Measurements from ENCODE around the gene TMCC1.
"Not testable (repeated sequence)": the region's sequence is repeated elsewhere in the genome, so short reads cannot be mapped to it uniquely, and the experiment has no call there.

TMCC1 gene

GRCh38 chr3:129648391-129648790 is 245.1 kb downstream of the TMCC1 start:
- no peak overlapping the region for H3K27ac ChIP-seq (replicated peaks)
- TF ChIP-seq GABPA (IDR thresholded peaks at IDR 0.05; ENCODE audit: low read depth): no peak
- no peak for TF ChIP-seq POLR2AphosphoS5 (IDR thresholded peaks at IDR 0.05; ENCODE audit: low read depth)
- TF ChIP-seq SPI1 (IDR thresholded peaks at IDR 0.05; ENCODE audit: borderline replicate concordance, low read depth): no peak
- TF ChIP-seq REST (IDR thresholded peaks at IDR 0.05; ENCODE audit: insufficient replicate concordance, low read depth): no peak
- TF ChIP-seq, protein P1, sequence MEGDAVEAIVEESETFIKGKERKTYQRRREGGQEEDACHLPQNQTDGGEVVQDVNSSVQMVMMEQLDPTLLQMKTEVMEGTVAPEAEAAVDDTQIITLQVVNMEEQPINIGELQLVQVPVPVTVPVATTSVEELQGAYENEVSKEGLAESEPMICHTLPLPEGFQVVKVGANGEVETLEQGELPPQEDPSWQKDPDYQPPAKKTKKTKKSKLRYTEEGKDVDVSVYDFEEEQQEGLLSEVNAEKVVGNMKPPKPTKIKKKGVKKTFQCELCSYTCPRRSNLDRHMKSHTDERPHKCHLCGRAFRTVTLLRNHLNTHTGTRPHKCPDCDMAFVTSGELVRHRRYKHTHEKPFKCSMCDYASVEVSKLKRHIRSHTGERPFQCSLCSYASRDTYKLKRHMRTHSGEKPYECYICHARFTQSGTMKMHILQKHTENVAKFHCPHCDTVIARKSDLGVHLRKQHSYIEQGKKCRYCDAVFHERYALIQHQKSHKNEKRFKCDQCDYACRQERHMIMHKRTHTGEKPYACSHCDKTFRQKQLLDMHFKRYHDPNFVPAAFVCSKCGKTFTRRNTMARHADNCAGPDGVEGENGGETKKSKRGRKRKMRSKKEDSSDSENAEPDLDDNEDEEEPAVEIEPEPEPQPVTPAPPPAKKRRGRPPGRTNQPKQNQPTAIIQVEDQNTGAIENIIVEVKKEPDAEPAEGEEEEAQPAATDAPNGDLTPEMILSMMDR (IDR thresholded peaks at IDR 0.05; ENCODE audit: insufficient read depth, low read length): no peak
- no peaks in the 10 kb centered on the region for H3K27me3 ChIP-seq (ENCODE audit: insufficient read depth, poor library complexity, severe bottlenecking)
- no peak for DNase-seq (ENCODE audit: low read depth in 1 of 2, low spot score in 1 of 2)
- H3K4me3 ChIP-seq (replicated peaks; ENCODE audit: insufficient read depth, low read length): no peak overlapping the region

DNA sequence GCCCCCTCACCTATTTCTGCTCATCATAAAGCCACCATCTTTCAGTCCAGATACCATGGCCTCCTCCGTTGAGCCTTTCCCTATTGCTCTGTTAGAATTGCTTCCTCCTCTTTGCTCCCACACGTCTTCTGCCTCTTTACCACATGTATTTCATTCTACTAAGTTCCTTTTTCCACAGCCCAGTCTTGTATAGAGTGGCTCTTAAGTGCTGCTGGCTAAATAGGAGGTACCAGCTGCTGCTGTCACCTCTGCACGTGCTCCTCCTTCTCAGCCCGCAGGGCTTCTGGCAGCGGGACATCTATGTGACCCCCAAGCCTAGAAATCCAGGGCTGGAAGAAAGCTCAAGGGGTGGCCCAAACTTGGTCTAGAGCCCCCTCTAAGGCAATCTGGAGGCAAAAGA is 248.2 kb downstream of the TMCC1 start:
- DNase-seq (ENCODE audit: low read depth in 1 of 2, low spot score in 1 of 2): peak in 1 of 2 experiments; percentile 69
- TF ChIP-seq GABPA (IDR thresholded peaks at IDR 0.05; ENCODE audit: low read depth) (no peak), SPI1 (IDR thresholded peaks at IDR 0.05; ENCODE audit: borderline replicate concordance, low read depth) (peak; percentile 6; the same call in 1 of the 2 replicates), POLR2AphosphoS5 (IDR thresholded peaks at IDR 0.05; ENCODE audit: low read depth) (no peak)
- H3K4me3 ChIP-seq (replicated peaks; ENCODE audit: insufficient read depth, low read length): no peak overlapping the region
- H3K27ac ChIP-seq (replicated peaks): no peak overlapping the region
- H3K27me3 ChIP-seq (ENCODE audit: insufficient read depth, poor library complexity, severe bottlenecking): no peaks in the 10 kb centered on the region

DNA sequence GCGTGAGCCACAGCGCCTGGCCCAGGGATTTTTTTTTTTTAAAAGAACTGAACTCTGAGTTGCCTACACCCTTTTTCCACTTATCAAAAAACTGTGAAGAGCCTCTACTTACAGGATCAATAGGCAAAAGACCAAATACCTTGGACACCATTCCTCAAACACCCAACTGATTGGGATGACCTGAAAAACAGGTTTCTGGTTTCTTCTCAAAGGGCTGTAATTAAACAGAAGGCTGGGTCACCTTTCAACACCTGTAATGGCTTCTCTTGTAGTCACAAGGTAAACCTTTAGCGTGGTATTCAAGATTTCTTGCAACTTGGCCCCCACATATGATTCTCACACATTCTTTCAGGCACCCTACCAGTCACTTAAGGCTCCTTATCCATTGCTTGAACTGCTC is 248.7 kb downstream of the TMCC1 start:
- no peak for DNase-seq (ENCODE audit: low read depth in 1 of 2, low spot score in 1 of 2)
- TF ChIP-seq SPI1 (IDR thresholded peaks at IDR 0.05; ENCODE audit: borderline replicate concordance, low read depth) (no peak), POLR2AphosphoS5 (IDR thresholded peaks at IDR 0.05; ENCODE audit: low read depth) (no peak), REST (IDR thresholded peaks at IDR 0.05; ENCODE audit: insufficient replicate concordance, low read depth) (no peak), GABPA (IDR thresholded peaks at IDR 0.05; ENCODE audit: low read depth) (no peak)
- TF ChIP-seq, protein P1 (IDR thresholded peaks at IDR 0.05; ENCODE audit: insufficient read depth, low read length): no peak
- H3K4me3 ChIP-seq (replicated peaks; ENCODE audit: insufficient read depth, low read length): no peak overlapping the region
- no peak overlapping the region for H3K27ac ChIP-seq (replicated peaks)
- no peaks in the 10 kb centered on the region for H3K27me3 ChIP-seq (ENCODE audit: insufficient read depth, poor library complexity, severe bottlenecking)

- not testable (repeated sequence) for H3K4me3 ChIP-seq (replicated peaks; ENCODE audit: insufficient read depth, low read length); H3K27ac ChIP-seq (replicated peaks); H3K27me3 ChIP-seq (ENCODE audit: insufficient read depth, poor library complexity, severe bottlenecking); DNase-seq (ENCODE audit: low read depth in 1 of 2, low spot score in 1 of 2)
Observed at GRCh38 chr3:129641567-129642260, 251.8 kb downstream of the TMCC1 start.

DNA sequence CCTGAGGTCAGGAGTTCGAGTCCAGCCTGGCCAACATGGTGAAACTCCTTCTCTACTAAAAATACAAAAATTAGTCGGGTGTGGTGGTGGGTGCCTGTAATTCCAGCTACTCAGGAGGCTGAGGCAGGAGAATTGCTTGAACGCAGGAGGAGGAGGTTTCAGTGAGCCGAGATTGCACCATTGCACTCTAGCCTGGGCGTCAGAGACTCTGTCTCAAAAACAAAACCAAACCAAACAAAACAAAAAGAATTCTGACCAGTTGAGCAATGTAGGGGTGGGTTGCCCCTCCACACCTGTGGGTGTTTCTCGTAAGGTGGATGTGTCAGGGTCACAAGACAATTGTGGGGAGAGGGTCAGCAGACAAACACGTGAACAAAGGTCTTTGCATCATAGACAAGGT is 252.5 kb downstream of the TMCC1 start:
- DNase-seq (ENCODE audit: low read depth in 1 of 2, low spot score in 1 of 2); H3K27ac ChIP-seq (replicated peaks); H3K27me3 ChIP-seq (ENCODE audit: insufficient read depth, poor library complexity, severe bottlenecking); H3K4me3 ChIP-seq (replicated peaks; ENCODE audit: insufficient read depth, low read length): not testable (repeated sequence)
